ENCODE data around the gene C1orf21. TPM values are rescaled to one million over a fixed set of nuclear protein-coding genes. Genes with fewer than 3 reads are reported as not detected.

Gene C1orf21
- total and polyA plus RNA-seq, 2 donors = 13.6 to 42.7 TPM

DNA sequence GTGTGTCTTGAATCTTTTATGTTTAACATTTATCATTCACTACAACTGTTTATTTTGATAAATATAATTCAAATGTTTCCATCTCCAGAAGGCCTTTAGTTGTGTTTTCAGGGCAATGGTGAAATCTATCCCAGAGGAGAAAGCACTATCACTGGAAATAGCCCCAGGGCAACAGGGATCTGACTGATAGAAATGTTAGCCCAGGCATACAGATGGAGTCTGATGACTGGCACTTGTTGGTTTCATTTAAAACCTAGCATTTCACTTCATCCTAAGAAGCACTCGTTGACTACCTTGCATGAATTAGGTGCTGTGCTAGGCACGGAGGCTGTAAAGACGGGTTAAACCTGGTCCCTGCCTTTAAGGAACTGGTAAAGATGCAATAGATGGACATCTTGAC lies 103.1 kb downstream of the C1orf21 start:
- WGBS = over 99% methylated on average over 3 of the region's 3 CpGs

GRCh38 chr1:184492536-184492935 lies 105.7 kb downstream of the C1orf21 start:
- Histone ChIP-seq H3K27ac (ENCODE audit: low read depth in 1 of 2, low read length in 1 of 2) (no peak overlapping the region), H3K4me3 (ENCODE audit: low read length in 2 of 2) (no peak overlapping the region), H3K9me3 (ENCODE audit: control insufficient read depth in 2 of 2, insufficient read depth in 1 of 2, low read length in 1 of 2) (no peaks in the 10 kb centered on the region), H3K27me3 (ENCODE audit: control insufficient read depth in 2 of 2, insufficient read depth in 1 of 2, low read length in 1 of 2) (no peaks in the 10 kb centered on the region), H3K4me1 (ENCODE audit: control insufficient read depth in 2 of 2, insufficient read depth in 2 of 2, low read length in 2 of 2) (peaks cover 0 to 8% of the 10 kb centered on the region in 2 donors), H3K36me3 (ENCODE audit: control insufficient read depth in 2 of 2, insufficient read depth in 2 of 2, low read length in 1 of 2) (no peaks in the 10 kb centered on the region)
- no peak for DNase-seq (ENCODE audit: low read depth in 6 of 9, low spot score in 9 of 9)

More for the DNA sequence above, 103.1 kb downstream of the C1orf21 start:
- H3K4me1 ChIP-seq (ENCODE audit: control insufficient read depth in 2 of 2, insufficient read depth in 2 of 2, low read length in 2 of 2) = peaks cover 0 to 12% of the 10 kb centered on the region in 2 donors
- H3K27ac ChIP-seq (ENCODE audit: low read depth in 1 of 2, low read length in 1 of 2) = no peak overlapping the region
- H3K36me3 ChIP-seq (ENCODE audit: control insufficient read depth in 2 of 2, insufficient read depth in 2 of 2, low read length in 1 of 2) = no peaks in the 10 kb centered on the region
- no peak for DNase-seq (ENCODE audit: low read depth in 6 of 9, low spot score in 9 of 9)
- H3K4me3 ChIP-seq (ENCODE audit: low read length in 2 of 2) = no peak overlapping the region
- no peaks in the 10 kb centered on the region for H3K9me3 ChIP-seq (ENCODE audit: control insufficient read depth in 2 of 2, insufficient read depth in 1 of 2, low read length in 1 of 2)
- H3K27me3 ChIP-seq (ENCODE audit: control insufficient read depth in 2 of 2, insufficient read depth in 1 of 2, low read length in 1 of 2) = no peaks in the 10 kb centered on the region

- peaks cover 0 to 2% of the 10 kb centered on the region in 2 donors for H3K9me3 ChIP-seq (ENCODE audit: control insufficient read depth in 2 of 2, insufficient read depth in 1 of 2, low read length in 1 of 2)
- no peak for DNase-seq (ENCODE audit: low read depth in 6 of 9, low spot score in 9 of 9)
- no peak overlapping the region for H3K27ac ChIP-seq (ENCODE audit: low read depth in 1 of 2, low read length in 1 of 2)
- H3K4me3 ChIP-seq (ENCODE audit: low read length in 2 of 2) = no peak overlapping the region
- 96% methylated on average over 1 of the region's 1 CpG for WGBS
- H3K36me3 ChIP-seq (ENCODE audit: control insufficient read depth in 2 of 2, insufficient read depth in 2 of 2, low read length in 1 of 2) = no peaks in the 10 kb centered on the region
- peaks cover 0 to 8% of the 10 kb centered on the region in 2 donors for H3K4me1 ChIP-seq (ENCODE audit: control insufficient read depth in 2 of 2, insufficient read depth in 2 of 2, low read length in 2 of 2)
- H3K27me3 ChIP-seq (ENCODE audit: control insufficient read depth in 2 of 2, insufficient read depth in 1 of 2, low read length in 1 of 2) = no peaks in the 10 kb centered on the region
Observed at GRCh38 chr1:184493987-184494388, 107.2 kb downstream of the C1orf21 start.

DNA sequence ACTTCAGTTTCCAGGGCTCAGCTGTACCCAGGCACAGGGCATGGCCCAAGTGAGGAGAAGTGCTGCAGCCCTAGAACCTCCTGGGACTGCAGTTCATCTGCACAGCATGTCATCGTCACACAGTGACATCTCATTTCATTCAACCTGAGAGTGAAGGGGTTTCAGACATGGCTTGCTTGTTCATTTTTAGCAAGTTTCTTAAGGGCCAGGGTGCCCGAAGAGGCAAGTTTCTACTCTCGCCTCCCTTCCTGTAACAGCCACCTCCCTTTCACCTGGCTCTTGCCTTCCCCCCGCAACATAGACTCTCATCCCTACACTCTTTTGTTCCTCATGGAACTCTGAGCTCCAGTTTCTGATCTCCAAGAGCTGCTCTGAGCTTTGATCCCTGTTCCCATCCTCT lies 108.1 kb downstream of the C1orf21 start:
- no peaks in the 10 kb centered on the region for H3K27me3 ChIP-seq (ENCODE audit: control insufficient read depth in 2 of 2, insufficient read depth in 1 of 2, low read length in 1 of 2)
- H3K36me3 ChIP-seq (ENCODE audit: control insufficient read depth in 2 of 2, insufficient read depth in 2 of 2, low read length in 1 of 2) = no peaks in the 10 kb centered on the region
- no peak overlapping the region for H3K4me3 ChIP-seq (ENCODE audit: low read length in 2 of 2)
- no peak overlapping the region for H3K27ac ChIP-seq (ENCODE audit: low read depth in 1 of 2, low read length in 1 of 2)
- peaks cover 0 to 8% of the 10 kb centered on the region in 2 donors for H3K4me1 ChIP-seq (ENCODE audit: control insufficient read depth in 2 of 2, insufficient read depth in 2 of 2, low read length in 2 of 2)
- peaks cover 0 to 2% of the 10 kb centered on the region in 2 donors for H3K9me3 ChIP-seq (ENCODE audit: control insufficient read depth in 2 of 2, insufficient read depth in 1 of 2, low read length in 1 of 2)
- WGBS = 95% methylated on average over 4 of the region's 4 CpGs
- DNase-seq (ENCODE audit: low read depth in 6 of 9, low spot score in 9 of 9) = no peak

DNA sequence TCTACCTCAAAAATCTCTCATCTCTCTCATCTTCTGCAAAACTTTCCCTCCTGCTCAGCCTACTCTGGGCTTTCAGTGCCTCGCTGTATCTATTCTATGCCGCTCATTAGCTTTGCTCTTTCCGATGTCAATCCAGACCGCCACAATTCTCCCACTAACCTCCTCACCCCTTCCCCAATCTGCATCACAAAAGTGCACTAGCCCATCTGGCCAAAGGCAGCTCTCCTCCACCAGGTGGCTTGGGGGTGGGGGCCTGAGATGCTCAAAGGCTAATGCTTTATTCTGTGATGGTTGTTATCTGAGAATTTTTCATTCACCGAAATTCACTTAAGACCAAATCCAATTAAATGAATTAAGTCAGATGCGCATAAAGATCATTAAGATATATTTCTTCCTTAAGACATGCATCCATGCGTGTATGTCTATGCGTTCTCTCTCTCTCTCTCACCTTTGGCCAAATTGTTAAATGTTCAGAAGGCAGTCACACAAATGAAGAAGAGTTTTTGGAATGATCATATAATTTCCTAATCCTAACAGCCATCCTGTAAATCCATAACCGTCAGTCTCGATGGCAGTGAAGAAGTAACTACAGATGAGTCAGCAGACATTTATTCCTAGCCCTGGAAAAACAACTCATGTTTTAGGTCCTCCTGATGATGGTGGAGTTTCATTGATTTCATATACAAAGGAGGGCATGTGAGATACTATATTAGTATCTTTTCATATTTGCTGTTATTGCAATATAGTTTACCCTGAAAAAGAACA lies 111.3 kb downstream of the C1orf21 start:
- H3K9me3 ChIP-seq (ENCODE audit: control insufficient read depth in 2 of 2, insufficient read depth in 1 of 2, low read length in 1 of 2) = peaks cover 0 to 2% of the 10 kb centered on the region in 2 donors
- H3K4me1 ChIP-seq (ENCODE audit: control insufficient read depth in 2 of 2, insufficient read depth in 2 of 2, low read length in 2 of 2) = no peaks in the 10 kb centered on the region
- WGBS = 98% methylated on average over 10 of the region's 10 CpGs
- no peak overlapping the region for H3K27ac ChIP-seq (ENCODE audit: low read depth in 1 of 2, low read length in 1 of 2)
- no peaks in the 10 kb centered on the region for H3K36me3 ChIP-seq (ENCODE audit: control insufficient read depth in 2 of 2, insufficient read depth in 2 of 2, low read length in 1 of 2)
- H3K27me3 ChIP-seq (ENCODE audit: control insufficient read depth in 2 of 2, insufficient read depth in 1 of 2, low read length in 1 of 2) = no peaks in the 10 kb centered on the region
- no peak overlapping the region for H3K4me3 ChIP-seq (ENCODE audit: low read length in 2 of 2)
- no peak for DNase-seq (ENCODE audit: low read depth in 6 of 9, low spot score in 9 of 9)

- DNase-seq (ENCODE audit: low read depth in 6 of 9, low spot score in 9 of 9) = no peak
- no peaks in the 10 kb centered on the region for H3K36me3 ChIP-seq (ENCODE audit: control insufficient read depth in 2 of 2, insufficient read depth in 2 of 2, low read length in 1 of 2)
- H3K27me3 ChIP-seq (ENCODE audit: control insufficient read depth in 2 of 2, insufficient read depth in 1 of 2, low read length in 1 of 2) = no peaks in the 10 kb centered on the region
- WGBS = 93% methylated on average over 1 of the region's 1 CpG
- H3K27ac ChIP-seq (ENCODE audit: low read depth in 1 of 2, low read length in 1 of 2) = no peak overlapping the region
- H3K9me3 ChIP-seq (ENCODE audit: control insufficient read depth in 2 of 2, insufficient read depth in 1 of 2, low read length in 1 of 2) = peaks cover 0 to 2% of the 10 kb centered on the region in 2 donors
- H3K4me3 ChIP-seq (ENCODE audit: low read length in 2 of 2) = no peak overlapping the region
- H3K4me1 ChIP-seq (ENCODE audit: control insufficient read depth in 2 of 2, insufficient read depth in 2 of 2, low read length in 2 of 2) = no peaks in the 10 kb centered on the region
Observed at GRCh38 chr1:184499616-184500015, 112.8 kb downstream of the C1orf21 start.

DNA sequence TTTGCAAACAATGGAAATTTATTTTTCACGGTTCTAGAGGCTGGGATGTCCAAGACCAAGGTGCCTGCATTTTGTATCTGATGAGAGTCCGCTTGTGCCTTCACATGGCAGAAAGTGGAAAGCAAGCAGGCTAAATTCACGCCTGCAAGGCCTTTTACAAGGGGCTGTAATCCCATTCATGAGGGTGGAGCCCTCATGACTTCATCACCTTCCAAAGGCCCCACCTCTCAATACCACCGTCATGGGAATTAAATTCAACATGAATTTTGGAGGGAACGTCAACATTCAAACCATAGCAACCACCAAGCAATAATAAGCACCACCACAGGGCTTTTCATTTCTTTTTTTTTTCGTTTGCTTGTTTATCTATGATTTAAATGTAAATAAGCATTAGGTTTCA lies 115.3 kb downstream of the C1orf21 start:
- Histone ChIP-seq H3K27me3 (ENCODE audit: control insufficient read depth in 2 of 2, insufficient read depth in 1 of 2, low read length in 1 of 2) (no peaks in the 10 kb centered on the region), H3K4me1 (ENCODE audit: control insufficient read depth in 2 of 2, insufficient read depth in 2 of 2, low read length in 2 of 2) (no peaks in the 10 kb centered on the region), H3K4me3 (ENCODE audit: low read length in 2 of 2) (no peak overlapping the region), H3K9me3 (ENCODE audit: control insufficient read depth in 2 of 2, insufficient read depth in 1 of 2, low read length in 1 of 2) (peaks cover 0 to 2% of the 10 kb centered on the region in 2 donors), H3K27ac (ENCODE audit: low read depth in 1 of 2, low read length in 1 of 2) (no peak overlapping the region), H3K36me3 (ENCODE audit: control insufficient read depth in 2 of 2, insufficient read depth in 2 of 2, low read length in 1 of 2) (no peaks in the 10 kb centered on the region)
- WGBS = 98% methylated on average over 6 of the region's 6 CpGs
- no peak for DNase-seq (ENCODE audit: low read depth in 6 of 9, low spot score in 9 of 9)

GRCh38 chr1:184503221-184503749 lies 116.5 kb downstream of the C1orf21 start:
- H3K4me1 ChIP-seq (ENCODE audit: control insufficient read depth in 2 of 2, insufficient read depth in 2 of 2, low read length in 2 of 2) = no peaks in the 10 kb centered on the region
- DNase-seq (ENCODE audit: low read depth in 6 of 9, low spot score in 9 of 9) = no peak

GRCh38 chr1:184504040-184504954 lies 117.5 kb downstream of the C1orf21 start:
- no peaks in the 10 kb centered on the region for H3K27me3 ChIP-seq (ENCODE audit: control insufficient read depth in 2 of 2, insufficient read depth in 1 of 2, low read length in 1 of 2)
- no peak for DNase-seq (ENCODE audit: low read depth in 6 of 9, low spot score in 9 of 9)
- no peaks in the 10 kb centered on the region for H3K9me3 ChIP-seq (ENCODE audit: control insufficient read depth in 2 of 2, insufficient read depth in 1 of 2, low read length in 1 of 2)
- no peak overlapping the region for H3K4me3 ChIP-seq (ENCODE audit: low read length in 2 of 2)
- no peaks in the 10 kb centered on the region for H3K4me1 ChIP-seq (ENCODE audit: control insufficient read depth in 2 of 2, insufficient read depth in 2 of 2, low read length in 2 of 2)
- H3K27ac ChIP-seq (ENCODE audit: low read depth in 1 of 2, low read length in 1 of 2) = no peak overlapping the region
- H3K36me3 ChIP-seq (ENCODE audit: control insufficient read depth in 2 of 2, insufficient read depth in 2 of 2, low read length in 1 of 2) = no peaks in the 10 kb centered on the region
- WGBS = 86% methylated on average over 16 of the region's 16 CpGs

More at GRCh38 chr1:184503221-184503749, 116.5 kb downstream of the C1orf21 start:
- Histone ChIP-seq H3K36me3 (ENCODE audit: control insufficient read depth in 2 of 2, insufficient read depth in 2 of 2, low read length in 1 of 2) (no peaks in the 10 kb centered on the region), H3K9me3 (ENCODE audit: control insufficient read depth in 2 of 2, insufficient read depth in 1 of 2, low read length in 1 of 2) (no peaks in the 10 kb centered on the region), H3K27ac (ENCODE audit: low read depth in 1 of 2, low read length in 1 of 2) (no peak overlapping the region), H3K4me3 (ENCODE audit: low read length in 2 of 2) (no peak overlapping the region), H3K27me3 (ENCODE audit: control insufficient read depth in 2 of 2, insufficient read depth in 1 of 2, low read length in 1 of 2) (no peaks in the 10 kb centered on the region)
- 97% methylated on average over 6 of the region's 6 CpGs for WGBS
